ENCODE measurements around the gene LAMB3. TPM values are rescaled to one million over a fixed set of nuclear protein-coding genes. Genes with fewer than 3 reads are reported as not detected.

The LAMB3 gene
- total RNA-seq, 1 experiment from 2014 or later: 90.0 TPM

GRCh38 chr1:209610631-209610905 lies 41.7 kb downstream of the LAMB3 start:
- H3K27ac ChIP-seq: no peak overlapping the region
- H3K27me3 ChIP-seq (ENCODE audit: insufficient read depth, low read depth): no peaks in the 10 kb centered on the region
- no peaks in the 10 kb centered on the region for H3K9me3 ChIP-seq (ENCODE audit: insufficient read depth, low read depth)
- TF ChIP-seq EZH2 (IDR thresholded peaks at IDR 0.05; ENCODE audit: low read depth) (no peak), CTCF (conservative IDR thresholded peaks at IDR 0.05) (no peak)
- H2AFZ ChIP-seq: no peak overlapping the region
- H3K4me3 ChIP-seq: no peak overlapping the region
- no peaks in the 10 kb centered on the region for H4K20me1 ChIP-seq (ENCODE audit: insufficient read depth)
- no peaks in the 10 kb centered on the region for H3K36me3 ChIP-seq (ENCODE audit: low read depth)
- H3K9me2 ChIP-seq (ENCODE audit: insufficient read depth): no peaks in the 10 kb centered on the region
- H3K4me1 ChIP-seq (replicated peaks; ENCODE audit: insufficient read depth): peaks cover 10% of the 10 kb centered on the region; the same call in 1 of the 2 replicates
- CTCF ChIA-PET: no interaction called here
- intact Hi-C loops (cut with micrococcal nuclease; ENCODE audit: unreplicated experiment): no loop called here
- DNase-seq: no peak
- no peaks in the 10 kb centered on the region for H3K79me2 ChIP-seq (ENCODE audit: low read depth)
- H3K4me2 ChIP-seq: no peak overlapping the region
- POLR2A ChIA-PET (ENCODE audit: unreplicated experiment): interaction anchor here (0.6 kb wide), 2 partner anchors 31 to 118 kb away, joined by 3 to 4 read pairs; no protein-coding TSS in a partner anchor
- no TSS peak for BruUV-seq (replicated peaks)
- peaks cover 5% of the 10 kb centered on the region; the same call in 1 of the 2 replicates for H3F3A ChIP-seq (ENCODE audit: insufficient read depth, low read depth)

GRCh38 chr1:209609791-209610630 lies 42.2 kb downstream of the LAMB3 start:
- Histone ChIP-seq H3F3A (ENCODE audit: insufficient read depth, low read depth) (peaks cover 5% of the 10 kb centered on the region; the same call in 1 of the 2 replicates), H2AFZ (no peak overlapping the region), H4K20me1 (ENCODE audit: insufficient read depth) (no peaks in the 10 kb centered on the region), H3K4me1 (replicated peaks; ENCODE audit: insufficient read depth) (peaks cover 10% of the 10 kb centered on the region; the same call in 1 of the 2 replicates), H3K36me3 (ENCODE audit: low read depth) (no peaks in the 10 kb centered on the region), H3K79me2 (ENCODE audit: low read depth) (no peaks in the 10 kb centered on the region), H3K9me3 (ENCODE audit: insufficient read depth, low read depth) (no peaks in the 10 kb centered on the region), H3K27ac (no peak overlapping the region), H3K9me2 (ENCODE audit: insufficient read depth) (no peaks in the 10 kb centered on the region), H3K4me3 (no peak overlapping the region), H3K27me3 (ENCODE audit: insufficient read depth, low read depth) (no peaks in the 10 kb centered on the region), H3K4me2 (no peak overlapping the region)
- no TSS peak for BruUV-seq (replicated peaks)
- intact Hi-C loops (cut with micrococcal nuclease; ENCODE audit: unreplicated experiment): no loop called here
- POLR2A ChIA-PET (ENCODE audit: unreplicated experiment): interaction anchor here (0.6 kb wide), 2 partner anchors 32 to 118 kb away, joined by 3 to 4 read pairs; no protein-coding TSS in a partner anchor
- TF ChIP-seq CTCF (conservative IDR thresholded peaks at IDR 0.05) (no peak), EZH2 (IDR thresholded peaks at IDR 0.05; ENCODE audit: low read depth) (no peak)
- DNase-seq: no peak
- CTCF ChIA-PET: no interaction called here

- Histone ChIP-seq H3K36me3 (ENCODE audit: low read depth) (no peaks in the 10 kb centered on the region), H3K9me2 (ENCODE audit: insufficient read depth) (no peaks in the 10 kb centered on the region), H2AFZ (no peak overlapping the region), H3K27ac (no peak overlapping the region), H3F3A (ENCODE audit: insufficient read depth, low read depth) (peaks cover 5% of the 10 kb centered on the region; the same call in 1 of the 2 replicates), H3K4me3 (no peak overlapping the region), H3K9me3 (ENCODE audit: insufficient read depth, low read depth) (no peaks in the 10 kb centered on the region), H3K79me2 (ENCODE audit: low read depth) (no peaks in the 10 kb centered on the region), H3K4me2 (no peak overlapping the region), H3K4me1 (replicated peaks; ENCODE audit: insufficient read depth) (peaks cover 10% of the 10 kb centered on the region; the same call in 1 of the 2 replicates), H3K27me3 (ENCODE audit: insufficient read depth, low read depth) (no peaks in the 10 kb centered on the region), H4K20me1 (ENCODE audit: insufficient read depth) (no peaks in the 10 kb centered on the region)
- POLR2A ChIA-PET (ENCODE audit: unreplicated experiment): no interaction called here
- TF ChIP-seq CTCF (conservative IDR thresholded peaks at IDR 0.05): no peak
- no peak for TF ChIP-seq EZH2 (IDR thresholded peaks at IDR 0.05; ENCODE audit: low read depth)
- no peak for DNase-seq
- intact Hi-C loops (cut with micrococcal nuclease; ENCODE audit: unreplicated experiment): no loop called here
- CTCF ChIA-PET: no interaction called here
- BruUV-seq (replicated peaks): no TSS peak
These were observed 43.0 kb downstream of the LAMB3 start for GRCh38 chr1:209609041-209609790.

All from PC-9 (cell line).